Brain microvascular endothelial cell (primary cell): ENCODE results near the gene TRIM10.

ENCODE experiments used
- DNase-seq: peaks from one replicate; pipeline ENCODE4 v3.0.0-alpha.2; 2020
- H3K27ac ChIP-seq: fragments of 250-450 bp; sonication (Bioruptor Pico); 2 replicates; pipeline ENCODE4 v1.5.1; 2020; ENCODE audit warnings: mild to moderate bottlenecking, moderate library complexity
- H3K27me3 ChIP-seq: fragments of 250-450 bp; sonication (Bioruptor Pico); replicated peaks from 2 replicates; pipeline ENCODE4 v1.5.1; 2020; ENCODE audit warnings: mild to moderate bottlenecking
- H3K36me3 ChIP-seq: fragments of 250-450 bp; sonication (Bioruptor Pico); replicated peaks from 2 replicates; pipeline ENCODE4 v1.5.1; 2020; ENCODE audit warnings: mild to moderate bottlenecking
- H3K4me3 ChIP-seq: 2 replicates; pipeline ENCODE4 v1.5.1; 2011; ENCODE audit warnings: low read depth, mild to moderate bottlenecking, control low read depth, low read length, moderate library complexity
- CTCF ChIP-seq: IDR thresholded peaks from 2 replicates; pipeline ENCODE4 v1.5.1; 2011; ENCODE audit warnings: low read depth, mild to moderate bottlenecking, moderate library complexity, low read length, control low read depth, inconsistent platforms; ENCODE audit errors: missing control alignments
- in situ Hi-C: cut with HindIII; loops from 2 replicates; pipeline ENCODE4 v1.10.0; 2017; ENCODE audit warnings: low sequenced_read_pairs, low pct_ligation_motif_present

The TRIM10 gene

GRCh38 chr6:30136570-30137286 is 24.3 kb downstream of the TRIM10 start:
- peaks cover 12% of the 10 kb centered on the region for H3K27me3 ChIP-seq
- DNase-seq: no peak
- no peak overlapping the region for H3K27ac ChIP-seq
- TF ChIP-seq CTCF: no peak
- no peaks in the 10 kb centered on the region for H3K36me3 ChIP-seq
- in situ Hi-C loops: no loop called here
- H3K4me3 ChIP-seq: no peak overlapping the region

DNA sequence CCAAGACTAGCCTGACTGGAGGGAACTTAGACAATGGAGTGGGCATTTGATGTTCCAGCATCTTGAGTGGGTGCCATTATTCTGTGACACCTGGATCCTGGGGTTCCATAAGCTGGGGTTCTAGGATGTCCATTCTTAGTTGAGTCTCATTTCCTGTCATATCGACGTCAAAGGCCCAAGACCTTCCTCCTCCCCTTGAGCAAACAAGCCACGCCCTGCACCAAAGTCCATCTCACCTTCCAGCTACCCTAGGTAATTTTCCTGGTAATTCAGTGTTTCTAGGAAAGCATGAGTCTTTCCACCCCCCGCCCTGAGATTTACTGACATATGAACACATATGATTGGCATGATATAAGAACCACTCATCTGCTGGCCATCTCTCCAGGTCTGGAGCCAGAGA is 25.3 kb downstream of the TRIM10 start, which contains the start of gene TRIM40:
TRIM40 (plus strand) TSS at position 384 of the 400 bp plus-strand sequence. CDS start 897 bp downstream, outside the sequence.
- Histone ChIP-seq H3K27me3 (peaks cover 15% of the 10 kb centered on the region), H3K36me3 (no peaks in the 10 kb centered on the region), H3K27ac (no peak within 1 kb of the TSS), H3K4me3 (no peak within 1 kb of the TSS)
- TF ChIP-seq CTCF: no peak
- in situ Hi-C loops: no loop called here
- DNase-seq: no peak

DNA sequence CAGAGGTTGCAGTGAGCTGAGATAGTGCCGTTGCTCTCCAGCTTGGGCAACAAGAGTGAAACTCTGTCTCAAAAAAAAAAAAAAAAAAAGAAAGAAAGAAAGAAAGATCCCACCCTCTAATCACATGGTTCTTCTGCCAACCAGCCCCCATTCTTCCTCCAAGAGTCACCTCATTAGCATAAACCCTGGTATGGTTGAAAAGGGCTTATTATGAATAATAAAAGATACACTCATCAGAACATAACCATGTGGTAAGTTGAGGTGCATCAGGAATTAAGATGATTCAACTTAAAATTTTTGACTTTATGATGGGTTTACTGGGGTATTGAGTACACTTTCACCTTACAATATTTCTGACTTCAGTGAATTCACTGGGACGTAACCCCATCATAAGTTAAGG is 25.9 kb downstream of the TRIM10 start:
- Histone ChIP-seq H3K27me3 (peaks cover 21% of the 10 kb centered on the region), H3K4me3 (no peak overlapping the region), H3K27ac (no peak overlapping the region), H3K36me3 (no peaks in the 10 kb centered on the region)
- no peak for TF ChIP-seq CTCF
- in situ Hi-C loops: no loop called here
- DNase-seq: no peak

DNA sequence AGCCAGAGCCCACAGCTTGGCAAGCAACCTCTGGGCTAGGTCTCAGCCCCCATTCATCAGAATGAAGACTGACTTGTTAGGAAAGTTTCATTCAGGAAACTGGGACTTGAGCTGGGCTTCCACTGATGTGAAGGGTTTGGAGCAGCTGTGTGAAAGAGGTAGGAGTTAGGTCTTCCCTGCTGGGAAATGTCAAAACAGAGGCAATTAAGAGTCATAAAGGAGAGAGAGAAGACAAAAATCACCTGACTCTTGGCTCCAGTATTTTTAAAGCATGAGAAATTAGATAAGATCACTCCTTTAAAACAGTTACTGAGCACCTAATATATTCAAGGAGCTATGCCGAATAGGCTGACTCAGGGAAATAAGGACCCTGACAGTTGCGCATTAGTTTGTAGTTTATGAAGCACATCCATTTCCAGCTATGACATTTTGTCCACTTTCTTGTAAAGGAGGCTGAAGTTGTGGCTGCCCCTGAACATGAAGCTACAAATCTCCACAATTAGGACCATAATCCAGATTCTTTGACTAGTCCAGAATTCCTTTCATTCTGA is 29.0 kb downstream of the TRIM10 start:
- no peak for DNase-seq
- peaks cover 46% of the 10 kb centered on the region for H3K27me3 ChIP-seq
- no peak overlapping the region for H3K27ac ChIP-seq
- no peak for TF ChIP-seq CTCF
- no peaks in the 10 kb centered on the region for H3K36me3 ChIP-seq
- in situ Hi-C loops: no loop called here
- H3K4me3 ChIP-seq: no peak overlapping the region

GRCh38 chr6:30130887-30131862 is 29.8 kb downstream of the TRIM10 start:
- peak; percentile 100 for TF ChIP-seq CTCF
- peaks cover 55% of the 10 kb centered on the region for H3K27me3 ChIP-seq
- no peaks in the 10 kb centered on the region for H3K36me3 ChIP-seq
- no peak overlapping the region for H3K27ac ChIP-seq
- in situ Hi-C loops: no loop called here
- peak; percentile 68 for DNase-seq
- H3K4me3 ChIP-seq: no peak overlapping the region
